Inflammatory macrophage treated with lipopolysaccharide for 4 hours (primary cell): Measurements from ENCODE around the gene ADAMTS4.

Experiments
- DNase-seq: peaks from one replicate; pipeline ENCODE4 v3.0.0-alpha.2; 2020

The ADAMTS4 gene

DNA sequence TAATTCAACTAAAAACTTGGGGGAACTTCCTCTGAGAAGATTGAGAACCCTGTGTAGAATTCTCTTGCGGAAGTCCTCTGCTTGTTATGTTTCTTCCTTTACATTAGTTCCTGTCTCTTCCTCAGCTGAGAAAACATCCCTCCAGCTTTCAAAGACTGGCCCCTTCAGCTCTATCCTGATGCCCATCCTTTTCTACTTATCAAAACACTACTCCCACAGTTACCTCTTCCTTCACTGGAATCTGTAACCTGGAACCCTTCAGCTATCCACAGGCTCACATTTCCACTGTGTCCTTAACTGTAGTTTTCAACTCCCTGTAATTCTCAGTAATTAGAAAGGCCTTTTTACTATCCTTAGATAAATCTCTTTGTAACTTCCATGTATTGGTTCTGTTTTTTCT, 60.4 kb downstream of the ADAMTS4 start:
- no peak for DNase-seq

DNA sequence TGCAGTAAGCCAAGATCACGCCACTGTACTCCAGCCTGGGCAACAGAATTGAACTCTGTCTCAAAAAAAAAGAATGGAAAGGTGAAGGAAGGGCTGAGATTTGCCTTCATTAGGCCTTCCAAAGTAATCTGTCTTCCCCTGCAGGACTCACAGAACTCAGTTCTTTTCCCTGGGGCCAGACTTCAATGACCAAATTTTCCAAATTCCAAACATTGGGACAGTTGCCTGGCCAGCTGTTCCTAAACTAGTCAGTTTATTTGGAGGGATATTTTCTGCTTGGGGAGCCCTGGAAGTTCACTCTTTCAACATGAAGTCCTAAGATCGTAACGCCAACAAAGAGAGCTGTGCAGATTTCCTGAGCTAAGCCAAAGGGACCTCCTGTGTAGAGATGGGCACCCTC, 61.0 kb downstream of the ADAMTS4 start:
- no peak for DNase-seq
